HL-60 (cell line): ENCODE results near the gene BCAP29.

Experiments used
- DNase-seq, 2 experiments: peaks; one replicate each; pipeline ENCODE4 v3.0.0-alpha.2; 2010 to 2020; ENCODE audit warnings: low read depth in 1 of 2, low spot score in 1 of 2
- H3K27ac ChIP-seq: fragments of 250-450 bp; sonication (Bioruptor Pico); replicated peaks from 2 replicates; pipeline ENCODE4 v1.5.1; 2020; ENCODE audit warnings: mild to moderate bottlenecking, moderate library complexity
- H3K27me3 ChIP-seq: fragments of 250-450 bp; sonication (Bioruptor Pico); 2 replicates; pipeline ENCODE4 v1.5.1; 2021; ENCODE audit warnings: mild to moderate bottlenecking, moderate library complexity; ENCODE audit not compliant: insufficient read depth, poor library complexity, severe bottlenecking
- H3K4me3 ChIP-seq: replicated peaks from 2 replicates; pipeline ENCODE4 v1.5.1; 2011; ENCODE audit warnings: mild to moderate bottlenecking, control low read depth, low read length; ENCODE audit not compliant: insufficient read depth
- GABPA ChIP-seq: IDR thresholded peaks from 2 replicates; pipeline ENCODE4 v1.6.1; 2012; ENCODE audit warnings: low read depth
- POLR2AphosphoS5 ChIP-seq: IDR thresholded peaks from 2 replicates; pipeline ENCODE4 v1.6.1; 2012; ENCODE audit warnings: low read depth
- SPI1 ChIP-seq: IDR thresholded peaks from 2 replicates; pipeline ENCODE4 v1.6.1; 2012; ENCODE audit warnings: low read depth, mild to moderate bottlenecking, borderline replicate concordance
- TF ChIP-seq, protein P1 (sequence below): IDR thresholded peaks from one replicate; pipeline ENCODE4 v1.5.1; 2011; ENCODE audit warnings: low read length, control low read depth, inconsistent platforms; ENCODE audit not compliant: insufficient read depth
- TF ChIP-seq, protein P2 (sequence below): IDR thresholded peaks from 2 replicates; pipeline ENCODE4 v1.6.1; 2012; ENCODE audit warnings: low read depth; ENCODE audit not compliant: insufficient replicate concordance

BCAP29 gene

DNA sequence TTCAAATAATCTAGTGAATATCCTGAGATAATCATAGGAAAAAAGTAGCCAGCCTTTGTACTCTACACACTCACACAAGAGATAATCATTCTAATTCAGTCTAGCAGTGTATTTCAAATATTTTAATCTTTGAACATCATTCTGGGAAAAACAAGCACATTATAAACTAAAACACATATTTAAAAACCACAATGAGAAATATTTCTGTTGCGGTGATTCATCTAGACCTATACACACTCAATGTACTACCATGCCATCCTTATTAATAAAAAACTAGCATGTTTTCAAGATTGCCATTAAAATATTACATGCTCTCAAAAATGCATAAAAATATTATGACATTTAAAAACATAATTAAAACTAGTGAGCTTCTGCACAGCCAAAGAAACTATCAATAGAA, 28.1 kb upstream of the BCAP29 start:
- DNase-seq = no peak
- no peak for TF ChIP-seq SPI1
- TF ChIP-seq, protein P1, sequence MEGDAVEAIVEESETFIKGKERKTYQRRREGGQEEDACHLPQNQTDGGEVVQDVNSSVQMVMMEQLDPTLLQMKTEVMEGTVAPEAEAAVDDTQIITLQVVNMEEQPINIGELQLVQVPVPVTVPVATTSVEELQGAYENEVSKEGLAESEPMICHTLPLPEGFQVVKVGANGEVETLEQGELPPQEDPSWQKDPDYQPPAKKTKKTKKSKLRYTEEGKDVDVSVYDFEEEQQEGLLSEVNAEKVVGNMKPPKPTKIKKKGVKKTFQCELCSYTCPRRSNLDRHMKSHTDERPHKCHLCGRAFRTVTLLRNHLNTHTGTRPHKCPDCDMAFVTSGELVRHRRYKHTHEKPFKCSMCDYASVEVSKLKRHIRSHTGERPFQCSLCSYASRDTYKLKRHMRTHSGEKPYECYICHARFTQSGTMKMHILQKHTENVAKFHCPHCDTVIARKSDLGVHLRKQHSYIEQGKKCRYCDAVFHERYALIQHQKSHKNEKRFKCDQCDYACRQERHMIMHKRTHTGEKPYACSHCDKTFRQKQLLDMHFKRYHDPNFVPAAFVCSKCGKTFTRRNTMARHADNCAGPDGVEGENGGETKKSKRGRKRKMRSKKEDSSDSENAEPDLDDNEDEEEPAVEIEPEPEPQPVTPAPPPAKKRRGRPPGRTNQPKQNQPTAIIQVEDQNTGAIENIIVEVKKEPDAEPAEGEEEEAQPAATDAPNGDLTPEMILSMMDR = no peak
- TF ChIP-seq, protein P2, sequence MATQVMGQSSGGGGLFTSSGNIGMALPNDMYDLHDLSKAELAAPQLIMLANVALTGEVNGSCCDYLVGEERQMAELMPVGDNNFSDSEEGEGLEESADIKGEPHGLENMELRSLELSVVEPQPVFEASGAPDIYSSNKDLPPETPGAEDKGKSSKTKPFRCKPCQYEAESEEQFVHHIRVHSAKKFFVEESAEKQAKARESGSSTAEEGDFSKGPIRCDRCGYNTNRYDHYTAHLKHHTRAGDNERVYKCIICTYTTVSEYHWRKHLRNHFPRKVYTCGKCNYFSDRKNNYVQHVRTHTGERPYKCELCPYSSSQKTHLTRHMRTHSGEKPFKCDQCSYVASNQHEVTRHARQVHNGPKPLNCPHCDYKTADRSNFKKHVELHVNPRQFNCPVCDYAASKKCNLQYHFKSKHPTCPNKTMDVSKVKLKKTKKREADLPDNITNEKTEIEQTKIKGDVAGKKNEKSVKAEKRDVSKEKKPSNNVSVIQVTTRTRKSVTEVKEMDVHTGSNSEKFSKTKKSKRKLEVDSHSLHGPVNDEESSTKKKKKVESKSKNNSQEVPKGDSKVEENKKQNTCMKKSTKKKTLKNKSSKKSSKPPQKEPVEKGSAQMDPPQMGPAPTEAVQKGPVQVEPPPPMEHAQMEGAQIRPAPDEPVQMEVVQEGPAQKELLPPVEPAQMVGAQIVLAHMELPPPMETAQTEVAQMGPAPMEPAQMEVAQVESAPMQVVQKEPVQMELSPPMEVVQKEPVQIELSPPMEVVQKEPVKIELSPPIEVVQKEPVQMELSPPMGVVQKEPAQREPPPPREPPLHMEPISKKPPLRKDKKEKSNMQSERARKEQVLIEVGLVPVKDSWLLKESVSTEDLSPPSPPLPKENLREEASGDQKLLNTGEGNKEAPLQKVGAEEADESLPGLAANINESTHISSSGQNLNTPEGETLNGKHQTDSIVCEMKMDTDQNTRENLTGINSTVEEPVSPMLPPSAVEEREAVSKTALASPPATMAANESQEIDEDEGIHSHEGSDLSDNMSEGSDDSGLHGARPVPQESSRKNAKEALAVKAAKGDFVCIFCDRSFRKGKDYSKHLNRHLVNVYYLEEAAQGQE = no peak
- Histone ChIP-seq H3K27ac (no peak overlapping the region), H3K4me3 (no peak overlapping the region), H3K27me3 (no peaks in the 10 kb centered on the region)

DNA sequence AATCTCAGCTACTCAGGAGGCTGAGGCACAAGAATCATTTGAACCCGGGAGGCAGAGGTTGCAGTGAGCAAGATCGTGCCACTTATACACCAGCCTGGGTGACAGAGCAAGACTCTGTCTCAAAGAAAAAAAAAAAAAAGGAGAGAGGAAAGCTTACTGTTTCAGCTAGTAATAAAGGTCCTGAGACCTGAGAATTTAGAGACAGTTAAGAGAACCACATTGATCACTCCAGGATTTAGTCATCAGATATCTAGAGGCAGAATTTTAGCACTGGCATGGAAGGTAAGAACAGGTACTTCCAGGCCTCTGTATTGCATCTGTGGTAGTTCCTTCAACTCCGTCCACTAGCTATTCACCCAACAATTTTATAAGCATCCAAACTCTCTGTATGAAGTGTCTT, 24.2 kb upstream of the BCAP29 start:
- DNase-seq = no peak
- TF ChIP-seq SPI1 = no peak
- Histone ChIP-seq H3K27me3 (no peaks in the 10 kb centered on the region), H3K27ac (no peak overlapping the region), H3K4me3 (no peak overlapping the region)

DNA sequence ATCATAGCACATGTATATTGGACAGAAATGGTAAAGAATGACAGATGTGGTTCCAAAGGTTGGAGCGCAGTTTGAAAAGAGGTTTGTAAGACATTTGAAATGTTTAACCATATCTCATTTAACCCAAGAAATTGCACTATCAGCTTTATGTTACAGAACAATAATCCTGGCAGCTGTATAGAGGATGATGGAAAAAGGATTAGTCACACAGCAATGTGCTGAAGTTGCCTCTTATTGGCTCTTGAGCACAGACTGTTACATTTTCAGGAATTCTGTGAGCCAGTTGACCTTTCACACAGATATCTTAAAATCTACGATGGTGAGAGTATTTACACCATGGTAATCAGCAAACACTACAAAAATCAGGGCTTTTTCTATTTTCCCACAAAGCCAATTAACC, 20.2 kb upstream of the BCAP29 start:
- Histone ChIP-seq H3K4me3 (no peak overlapping the region), H3K27me3 (no peaks in the 10 kb centered on the region), H3K27ac (no peak overlapping the region)
- no peak for DNase-seq
- TF ChIP-seq SPI1 (no peak), POLR2AphosphoS5 (no peak), GABPA (no peak)
- TF ChIP-seq, protein P2 = no peak
- TF ChIP-seq, protein P1 = no peak

DNA sequence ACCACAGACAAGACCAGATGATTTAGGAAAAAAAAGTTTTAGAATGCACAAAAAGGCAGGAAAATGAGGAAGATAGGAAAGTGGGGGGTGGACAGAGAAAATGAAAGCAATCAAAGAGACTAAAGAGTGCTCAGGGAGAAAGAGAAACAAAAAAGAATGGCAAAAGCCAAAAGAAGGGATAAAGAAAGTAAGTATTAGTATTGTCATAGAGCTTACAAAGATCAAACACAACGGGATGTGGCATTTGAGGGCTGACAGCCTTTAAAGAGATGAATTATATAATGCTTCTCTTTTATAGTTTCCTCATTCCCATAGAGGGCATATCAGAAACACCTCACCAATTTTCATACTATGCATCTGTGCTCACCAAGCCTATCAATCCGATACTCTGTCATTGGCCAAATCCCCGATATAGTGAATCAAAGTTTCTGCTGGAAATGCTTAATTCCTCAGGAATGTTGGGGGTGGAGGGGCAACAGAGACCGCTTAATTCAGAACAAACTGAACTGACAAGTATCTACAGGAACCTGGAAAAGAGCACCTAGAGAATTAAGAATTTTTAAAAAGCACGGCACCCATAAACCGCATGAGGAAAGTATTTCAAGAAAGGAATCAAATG, 19.0 kb upstream of the BCAP29 start:
- Histone ChIP-seq H3K4me3 (peak overlapping the region; percentile 9; the same call in 1 of the 2 replicates), H3K27me3 (no peaks in the 10 kb centered on the region), H3K27ac (peak overlapping the region; percentile 25)
- TF ChIP-seq, protein P2 = no peak
- TF ChIP-seq POLR2AphosphoS5 (no peak), SPI1 (no peak)
- peak in 1 of 2 experiments; percentile 16 for DNase-seq
